Measurements from ENCODE around the gene CTBP2. TPM values are rescaled to one million over a fixed set of nuclear protein-coding genes. Genes with fewer than 3 reads are reported as not detected.

The CTBP2 gene
- total and polyA plus RNA-seq, 4 donors: 3.4 to 59.2 (median 5.5) TPM

- 76% methylated on average over 5 of the region's 5 CpGs for WGBS
- no peaks in the 10 kb centered on the region for H3K36me3 ChIP-seq (ENCODE audit: control insufficient read depth in 4 of 4, insufficient read depth in 3 of 4, low read depth in 1 of 4, low read length in 3 of 4)
These were observed 64.6 kb downstream of the CTBP2 start for GRCh38 chr10:125095776-125096175.

GRCh38 chr10:125095228-125095627, 65.1 kb downstream of the CTBP2 start:
- no peaks in the 10 kb centered on the region for H3K27me3 ChIP-seq (ENCODE audit: control insufficient read depth in 4 of 4, insufficient read depth in 4 of 4, low read length in 3 of 4)
- no peak overlapping the region for H3K4me3 ChIP-seq (ENCODE audit: low read depth in 1 of 3, low read length in 3 of 3)
- H3K9ac ChIP-seq (ENCODE audit: low read depth in 1 of 2, low read length in 2 of 2): no peak overlapping the region
- H3K36me3 ChIP-seq (ENCODE audit: control insufficient read depth in 4 of 4, insufficient read depth in 3 of 4, low read depth in 1 of 4, low read length in 3 of 4): no peaks in the 10 kb centered on the region
- no peaks in the 10 kb centered on the region for H3K9me3 ChIP-seq (ENCODE audit: control insufficient read depth in 4 of 4, low read length in 3 of 4)
- no peak for TF ChIP-seq EGR1 (IDR thresholded peaks at IDR 0.05; ENCODE audit: low read depth in 2 of 2)
- TF ChIP-seq RAD21 (IDR thresholded peaks at IDR 0.05): no peak
- no peak for TF ChIP-seq NR2F2 (IDR thresholded peaks at IDR 0.05)
- no peak for TF ChIP-seq MAX (IDR thresholded peaks at IDR 0.05)
- H3K4me1 ChIP-seq (ENCODE audit: control insufficient read depth in 4 of 4, insufficient read depth in 4 of 4, low read length in 3 of 4): no peaks in the 10 kb centered on the region
- no peak overlapping the region for H3K27ac ChIP-seq (ENCODE audit: low read depth in 1 of 2, low read length in 2 of 2)
- no peak for DNase-seq (ENCODE audit: low spot score)
- WGBS: 88% methylated on average over 6 of the region's 6 CpGs

More at GRCh38 chr10:125095776-125096175, 64.6 kb downstream of the CTBP2 start:
- H3K9me3 ChIP-seq (ENCODE audit: control insufficient read depth in 4 of 4, low read length in 3 of 4): no peaks in the 10 kb centered on the region
- no peak for DNase-seq (ENCODE audit: low spot score)
- TF ChIP-seq HNF4A (conservative IDR thresholded peaks at IDR 0.05) (no peak), ZBTB33 (IDR thresholded peaks at IDR 0.05) (no peak), TAF1 (conservative IDR thresholded peaks at IDR 0.05) (no peak), FOXA2 (IDR thresholded peaks at IDR 0.05) (no peak), FOXA1 (IDR thresholded peaks at IDR 0.05) (no peak), ATF3 (IDR thresholded peaks at IDR 0.05) (no peak), YY1 (IDR thresholded peaks at IDR 0.05) (no peak), GABPA (IDR thresholded peaks at IDR 0.05 in 1 of 2, conservative IDR thresholded peaks at IDR 0.05 in 1 of 2) (no peak), EGR1 (IDR thresholded peaks at IDR 0.05; ENCODE audit: low read depth in 2 of 2) (no peak), RAD21 (IDR thresholded peaks at IDR 0.05) (no peak), REST (IDR thresholded peaks at IDR 0.05) (no peak), NR2F2 (IDR thresholded peaks at IDR 0.05) (no peak)
- no peak overlapping the region for H3K4me3 ChIP-seq (ENCODE audit: low read depth in 1 of 3, low read length in 3 of 3)
- H3K27ac ChIP-seq (ENCODE audit: low read depth in 1 of 2, low read length in 2 of 2): no peak overlapping the region
- no peaks in the 10 kb centered on the region for H3K27me3 ChIP-seq (ENCODE audit: control insufficient read depth in 4 of 4, insufficient read depth in 4 of 4, low read length in 3 of 4)
- no peak overlapping the region for H3K9ac ChIP-seq (ENCODE audit: low read depth in 1 of 2, low read length in 2 of 2)
- no peaks in the 10 kb centered on the region for H3K4me1 ChIP-seq (ENCODE audit: control insufficient read depth in 4 of 4, insufficient read depth in 4 of 4, low read length in 3 of 4)

GRCh38 chr10:125094806-125095205, 65.6 kb downstream of the CTBP2 start:
- no peaks in the 10 kb centered on the region for H3K4me1 ChIP-seq (ENCODE audit: control insufficient read depth in 4 of 4, insufficient read depth in 4 of 4, low read length in 3 of 4)
- no peaks in the 10 kb centered on the region for H3K27me3 ChIP-seq (ENCODE audit: control insufficient read depth in 4 of 4, insufficient read depth in 4 of 4, low read length in 3 of 4)
- H3K4me3 ChIP-seq (ENCODE audit: low read depth in 1 of 3, low read length in 3 of 3): no peak overlapping the region
- H3K27ac ChIP-seq (ENCODE audit: low read depth in 1 of 2, low read length in 2 of 2): no peak overlapping the region
- no peak overlapping the region for H3K9ac ChIP-seq (ENCODE audit: low read depth in 1 of 2, low read length in 2 of 2)
- H3K9me3 ChIP-seq (ENCODE audit: control insufficient read depth in 4 of 4, low read length in 3 of 4): no peaks in the 10 kb centered on the region
- no peak for DNase-seq (ENCODE audit: low spot score)
- H3K36me3 ChIP-seq (ENCODE audit: control insufficient read depth in 4 of 4, insufficient read depth in 3 of 4, low read depth in 1 of 4, low read length in 3 of 4): no peaks in the 10 kb centered on the region
- 91% methylated on average over 8 of the region's 8 CpGs for WGBS
- TF ChIP-seq EGR1 (IDR thresholded peaks at IDR 0.05; ENCODE audit: low read depth in 2 of 2) (no peak), HNF4A (conservative IDR thresholded peaks at IDR 0.05) (no peak), JUND (IDR thresholded peaks at IDR 0.05) (no peak), CTCF (IDR thresholded peaks at IDR 0.05; ENCODE audit: low read depth, low read length, missing input control) (no peak), RXRA (IDR thresholded peaks at IDR 0.05) (no peak), ATF3 (IDR thresholded peaks at IDR 0.05) (no peak), TAF1 (conservative IDR thresholded peaks at IDR 0.05) (no peak), FOXA1 (IDR thresholded peaks at IDR 0.05) (no peak), MAX (IDR thresholded peaks at IDR 0.05) (no peak), GABPA (IDR thresholded peaks at IDR 0.05 in 1 of 2, conservative IDR thresholded peaks at IDR 0.05 in 1 of 2) (no peak), ZBTB33 (IDR thresholded peaks at IDR 0.05) (no peak), RAD21 (IDR thresholded peaks at IDR 0.05) (no peak)
